Astrocyte (in vitro differentiated cells and primary cell): Measurements from ENCODE around the gene FBXO47. TPM values are rescaled to one million over a fixed set of nuclear protein-coding genes. Genes with fewer than 3 reads are reported as not detected.

Experiments used
- DNase-seq: peaks from one replicate; pipeline ENCODE4 v3.0.0-alpha.2; 2010; ENCODE audit warnings: low read depth
- FAIRE-seq: peaks from 2 replicates; lab custom pipeline; 2011; peaks lifted over from hg19 to GRCh38; lab: Jason Lieb, UNC
- H2AFZ ChIP-seq: 2 replicates; pipeline ENCODE4 v1.6.0; 2012; ENCODE audit warnings: low read depth, low read length, inconsistent platforms
- H3K27ac ChIP-seq: 2 replicates; pipeline ENCODE4 v1.5.1; 2011; ENCODE audit warnings: low read depth, low read length, inconsistent platforms
- H3K27me3 ChIP-seq: 2 replicates; pipeline ENCODE4 v1.6.0; 2011; ENCODE audit warnings: low read length, inconsistent platforms; ENCODE audit not compliant: insufficient read depth
- H3K36me3 ChIP-seq: 2 replicates; pipeline ENCODE4 v1.5.1; 2011; ENCODE audit warnings: low read length, inconsistent platforms; ENCODE audit not compliant: insufficient read depth
- H3K4me1 ChIP-seq: 2 replicates; pipeline ENCODE4 v1.5.1; 2011; ENCODE audit warnings: low read length, inconsistent platforms; ENCODE audit not compliant: insufficient read depth
- H3K4me2 ChIP-seq: 2 replicates; pipeline ENCODE4 v1.6.0; 2012; ENCODE audit warnings: low read length, inconsistent platforms
- H3K4me3 ChIP-seq: 2 replicates; pipeline ENCODE4 v1.5.1; 2011; ENCODE audit warnings: low read depth, mild to moderate bottlenecking, low read length, inconsistent platforms; ENCODE audit not compliant: insufficient read depth
- H3K79me2 ChIP-seq: 2 replicates; pipeline ENCODE4 v1.6.0; 2012; ENCODE audit warnings: mild to moderate bottlenecking, low read length, inconsistent platforms; ENCODE audit not compliant: insufficient read depth
- H3K9ac ChIP-seq: 2 replicates; pipeline ENCODE4 v1.6.0; 2012; ENCODE audit warnings: mild to moderate bottlenecking, low read length, inconsistent platforms
- H3K9me3 ChIP-seq: 2 replicates; pipeline ENCODE4 v1.5.1; 2012; ENCODE audit warnings: low read depth, mild to moderate bottlenecking, low read length, inconsistent platforms; ENCODE audit not compliant: insufficient read depth
- H4K20me1 ChIP-seq: 2 replicates; pipeline ENCODE4 v1.6.0; 2012; ENCODE audit warnings: low read length, inconsistent platforms; ENCODE audit not compliant: insufficient read depth
- H3K27ac Mint-ChIP-seq: one replicate; pipeline ENCODE4 v1.8.0; 2021; ENCODE audit warnings: mild to moderate bottlenecking, mixed read lengths; ENCODE audit not compliant: unreplicated experiment
- H3K27me3 Mint-ChIP-seq: one replicate; pipeline ENCODE4 v1.8.0; 2021; ENCODE audit warnings: low read depth, mixed read lengths; ENCODE audit not compliant: unreplicated experiment
- H3K36me3 Mint-ChIP-seq: one replicate; pipeline ENCODE4 v1.8.0; 2021; ENCODE audit warnings: low read depth, mixed read lengths; ENCODE audit not compliant: unreplicated experiment
- H3K4me1 Mint-ChIP-seq: one replicate; pipeline ENCODE4 v1.8.0; 2021; ENCODE audit warnings: low read depth, mixed read lengths; ENCODE audit not compliant: unreplicated experiment
- H3K4me3 Mint-ChIP-seq: one replicate; pipeline ENCODE4 v1.8.0; 2021; ENCODE audit warnings: mild to moderate bottlenecking, moderate library complexity, mixed read lengths; ENCODE audit not compliant: unreplicated experiment
- H3K9me3 Mint-ChIP-seq: one replicate; pipeline ENCODE4 v1.8.0; 2021; ENCODE audit warnings: mild to moderate bottlenecking, mixed read lengths; ENCODE audit not compliant: unreplicated experiment
- CTCF ChIP-seq: IDR thresholded peaks from 2 replicates; pipeline ENCODE4 v1.5.1; 2011; ENCODE audit warnings: low read depth, mild to moderate bottlenecking, inconsistent platforms, low read length, moderate library complexity; ENCODE audit not compliant: insufficient read depth
- EZH2 ChIP-seq: IDR thresholded peaks from 2 replicates; pipeline ENCODE4 v1.6.1; 2012; ENCODE audit warnings: mild to moderate bottlenecking, low read length, inconsistent platforms; ENCODE audit not compliant: insufficient read depth
- total RNA-seq: library from RNA; stranded (reverse); gene quantifications from 2 replicates; pipeline ENCODE4 v1.2.1, GENCODE V29; 2021

The FBXO47 gene
- total RNA-seq, 1 donor from 2014 or later, result not detected

- Histone ChIP-seq H4K20me1 (no peaks in the 10 kb centered on the region), H3K36me3 (no peaks in the 10 kb centered on the region), H3K79me2 (no peaks in the 10 kb centered on the region), H3K27ac (peak overlapping the region; percentile 16), H3K9ac (no peak overlapping the region), H3K9me3 (no peaks in the 10 kb centered on the region), H3K4me1 (peaks cover 7% of the 10 kb centered on the region), H3K4me2 (peak overlapping the region; percentile 8), H3K27me3 (peaks cover 2% of the 10 kb centered on the region), H3K4me3 (no peak overlapping the region), H2AFZ (peak overlapping the region; percentile 57)
- H3K27ac Mint-ChIP-seq, result peak overlapping the region; percentile 91
- TF ChIP-seq CTCF, result no peak
- no peak for TF ChIP-seq EZH2
- no peak overlapping the region for H3K4me3 Mint-ChIP-seq
- no peaks in the 10 kb centered on the region for H3K36me3 Mint-ChIP-seq
- DNase-seq, result no peak
- H3K27me3 Mint-ChIP-seq, result no peaks in the 10 kb centered on the region
- no peaks in the 10 kb centered on the region for H3K4me1 Mint-ChIP-seq
- no peak for FAIRE-seq
- H3K9me3 Mint-ChIP-seq, result no peaks in the 10 kb centered on the region
Observed at GRCh38 chr17:39014795-39015545, 47.8 kb upstream of the FBXO47 start.

GRCh38 chr17:39014044-39014794 lies 47.0 kb upstream of the FBXO47 start:
- peaks cover 3% of the 10 kb centered on the region for H3K27me3 ChIP-seq
- H2AFZ ChIP-seq, result peak overlapping the region; percentile 57
- peak overlapping the region; percentile 16 for H3K27ac ChIP-seq
- Mint-ChIP-seq H3K27me3 (no peaks in the 10 kb centered on the region), H3K27ac (peak overlapping the region; percentile 91), H3K4me1 (no peaks in the 10 kb centered on the region), H3K4me3 (no peak overlapping the region), H3K36me3 (no peaks in the 10 kb centered on the region), H3K9me3 (no peaks in the 10 kb centered on the region)
- DNase-seq (peak; percentile 60), FAIRE-seq (no peak)
- H3K4me2 ChIP-seq, result peak overlapping the region; percentile 8
- H3K79me2 ChIP-seq, result no peaks in the 10 kb centered on the region
- H3K4me1 ChIP-seq, result peaks cover 7% of the 10 kb centered on the region
- H3K4me3 ChIP-seq, result no peak overlapping the region
- H4K20me1 ChIP-seq, result no peaks in the 10 kb centered on the region
- H3K9ac ChIP-seq, result no peak overlapping the region
- H3K36me3 ChIP-seq, result no peaks in the 10 kb centered on the region
- no peaks in the 10 kb centered on the region for H3K9me3 ChIP-seq
- TF ChIP-seq EZH2, result no peak
- TF ChIP-seq CTCF, result no peak
